HG03354 (cell line): ENCODE results near the gene TENM4.

ENCODE experiments used
- ATAC-seq: cut with Tn5 transposase; IDR thresholded peaks from one replicate; pipeline ENCODE4 v1.9.1; 2021; ENCODE audit warnings: mild to moderate bottlenecking; ENCODE audit not compliant: unreplicated experiment, poor library complexity, severe bottlenecking

TENM4 gene

DNA sequence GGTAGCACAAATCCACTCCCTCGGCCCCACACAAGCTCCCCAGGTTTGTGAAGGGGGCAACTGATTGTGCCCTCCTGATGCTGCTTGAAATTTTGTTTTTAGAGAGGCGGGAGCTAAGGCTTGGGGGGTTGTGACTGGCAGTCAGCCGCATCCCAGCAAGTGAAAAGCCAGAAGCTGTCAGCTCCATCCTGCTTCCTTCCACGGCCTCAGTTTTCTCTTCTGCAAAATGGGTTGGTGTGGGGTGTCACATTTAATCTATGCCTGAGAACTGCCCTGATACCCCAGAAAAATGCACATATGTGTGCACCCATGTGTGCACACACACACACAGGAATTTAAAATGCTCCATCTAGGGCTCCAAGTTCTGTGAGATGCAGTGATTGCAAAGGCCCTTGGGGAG is 358.6 kb downstream of the TENM4 start:
- ATAC-seq: no peak

DNA sequence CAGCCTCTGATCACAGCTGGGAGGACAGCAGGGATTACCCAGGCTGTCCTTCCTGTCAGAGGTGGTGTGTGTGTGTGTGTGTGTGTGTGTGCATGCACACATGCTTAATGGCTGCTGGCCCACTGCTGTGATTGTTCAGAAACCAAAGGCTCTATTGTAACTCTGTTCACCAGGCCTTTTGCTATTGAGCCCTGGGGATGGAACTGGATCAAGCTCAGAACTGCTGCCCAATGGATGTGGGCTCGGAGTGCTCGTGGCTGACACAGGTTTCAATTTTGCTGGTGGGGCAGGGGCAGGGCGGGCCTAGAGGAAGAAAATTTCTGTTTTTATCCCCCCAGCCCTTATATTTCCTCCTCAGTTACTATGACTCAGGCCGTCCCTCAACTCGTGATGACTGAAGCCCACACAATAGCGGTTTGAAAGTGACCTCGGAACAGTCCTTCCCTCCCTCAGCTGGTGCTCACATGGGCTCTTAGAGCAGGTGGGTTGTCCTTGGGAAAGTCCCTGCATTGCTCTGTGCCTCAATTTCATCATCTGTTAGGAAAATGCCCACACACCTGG is 359.3 kb downstream of the TENM4 start:
- ATAC-seq: no peak

DNA sequence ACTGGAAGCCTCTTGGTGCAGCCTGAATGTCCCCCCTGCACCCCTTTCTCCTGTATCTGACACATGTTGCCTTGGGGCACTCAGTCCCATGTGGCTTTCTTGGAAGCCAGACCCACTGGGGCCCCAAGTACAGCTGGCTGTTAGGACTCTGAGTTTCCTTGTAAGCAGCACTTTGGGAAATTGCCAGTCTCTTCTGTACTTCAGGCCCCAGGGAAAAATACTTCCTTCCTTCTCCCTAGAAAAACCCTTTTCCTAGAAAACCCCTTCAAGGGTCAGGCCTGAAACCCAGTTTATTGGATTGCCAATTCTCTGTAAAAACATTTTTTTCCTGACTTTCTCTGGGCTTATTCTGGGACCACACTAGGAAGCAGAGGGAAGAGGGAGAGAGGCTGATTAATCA is 360.3 kb downstream of the TENM4 start:
- no peak for ATAC-seq

DNA sequence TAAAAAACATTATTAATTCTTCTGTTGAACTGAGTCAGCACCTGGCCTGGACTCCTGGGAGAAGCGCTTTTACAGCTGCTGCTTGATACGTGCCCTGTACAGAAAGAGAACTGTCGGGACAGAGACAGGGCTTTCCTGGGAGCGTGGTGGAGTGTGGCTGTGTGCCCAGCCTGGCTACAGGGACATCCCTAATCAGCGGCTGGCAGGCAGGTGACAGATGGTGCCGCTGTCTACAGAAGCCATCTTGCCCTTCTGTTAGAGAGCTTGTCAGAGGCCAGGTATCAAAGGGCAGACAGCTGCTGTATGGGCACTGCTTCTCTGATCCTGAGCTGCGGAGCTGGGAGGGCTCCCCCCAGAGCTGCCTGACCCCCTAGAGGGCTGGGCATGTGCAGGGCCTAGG is 361.8 kb downstream of the TENM4 start:
- no peak for ATAC-seq

DNA sequence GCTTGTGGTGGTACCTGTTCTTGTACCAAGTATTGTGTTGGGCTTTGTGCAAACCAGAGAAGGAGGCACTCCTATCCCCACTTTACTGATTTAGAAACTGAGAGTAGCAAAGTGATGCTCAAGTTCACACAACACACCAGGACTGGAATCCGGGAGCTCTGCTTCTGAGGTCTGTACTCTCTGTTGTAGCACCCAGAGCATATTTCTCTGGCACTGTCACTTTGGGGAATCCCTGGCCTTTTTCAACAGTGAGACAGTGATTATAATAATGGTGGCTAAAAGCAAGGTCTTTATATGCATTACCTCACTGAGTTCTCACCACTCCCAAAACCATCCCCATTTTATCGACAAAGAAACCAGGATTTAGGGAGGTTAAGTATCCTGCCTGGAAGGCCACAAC is 362.4 kb downstream of the TENM4 start:
- no peak for ATAC-seq

GRCh38 chr11:79077702-79078330 is 363.0 kb downstream of the TENM4 start:
- no peak for ATAC-seq

DNA sequence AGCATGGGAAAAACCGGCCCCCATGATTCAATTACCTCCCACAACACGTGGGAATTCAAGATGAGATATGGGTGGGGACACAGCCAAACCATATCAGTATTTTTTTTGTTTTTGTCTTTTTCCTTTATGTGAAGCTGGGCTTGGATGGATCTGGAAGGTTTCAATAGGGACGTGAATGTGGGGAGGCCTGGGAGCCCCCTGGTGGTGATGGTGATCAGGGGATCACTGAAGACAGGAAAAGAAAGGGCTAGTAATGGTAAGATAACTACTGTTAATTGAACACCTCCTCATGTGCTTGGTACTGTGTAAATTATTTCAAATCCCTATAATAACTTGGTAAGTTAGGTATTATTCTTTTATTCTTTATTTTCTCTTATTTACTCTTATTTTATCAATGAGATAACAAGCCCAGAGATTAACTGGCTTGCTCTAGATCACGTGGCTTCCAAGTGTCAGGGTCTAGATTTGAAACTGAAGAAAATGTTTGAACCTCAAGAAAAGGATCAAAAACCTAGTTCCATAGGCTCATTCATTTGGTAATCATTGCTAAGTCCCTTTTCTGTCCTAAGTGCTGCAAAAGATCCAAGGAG is 364.2 kb downstream of the TENM4 start:
- no peak for ATAC-seq

- no peak for ATAC-seq
Measured at GRCh38 chr11:79074547-79074946, 366.3 kb downstream of the TENM4 start.

DNA sequence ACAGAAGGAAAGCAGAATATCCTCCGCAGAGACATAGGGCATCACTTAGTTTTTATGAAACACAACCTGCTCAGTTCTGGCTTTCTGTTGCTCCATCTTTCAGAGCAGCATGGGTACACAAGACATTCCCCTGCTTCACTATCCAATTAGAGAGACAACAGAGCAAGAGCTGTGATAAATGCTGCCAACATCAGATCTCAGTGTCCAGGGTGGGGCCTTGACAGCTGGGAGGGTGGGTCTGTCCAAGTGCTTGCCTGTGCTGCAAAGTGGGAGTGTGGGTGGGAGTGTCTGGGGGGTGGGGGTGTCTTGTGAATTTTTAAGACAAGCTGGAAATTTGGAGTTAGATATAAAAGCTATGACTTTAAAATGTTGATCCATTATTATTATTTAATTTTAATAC is 369.6 kb downstream of the TENM4 start:
- ATAC-seq: no peak

DNA sequence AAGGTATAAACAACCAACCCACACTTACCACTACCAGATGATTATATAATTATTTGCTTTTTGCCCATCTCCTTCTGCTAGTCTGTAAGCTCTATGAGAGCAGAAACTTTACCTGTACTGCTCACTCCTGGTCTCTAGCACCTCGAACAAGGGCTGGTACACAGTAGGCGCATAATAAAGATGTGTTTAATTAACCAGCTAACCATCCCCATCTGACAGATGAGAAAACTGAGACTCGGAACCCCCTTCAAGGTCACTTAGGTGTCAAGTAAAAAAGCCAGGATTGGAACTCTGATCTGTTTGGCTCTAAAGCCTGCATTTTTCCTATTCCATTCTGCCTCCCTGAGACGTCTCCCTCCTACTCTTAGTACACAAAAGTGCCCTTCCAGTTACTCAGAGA is 370.3 kb downstream of the TENM4 start:
- ATAC-seq: no peak

DNA sequence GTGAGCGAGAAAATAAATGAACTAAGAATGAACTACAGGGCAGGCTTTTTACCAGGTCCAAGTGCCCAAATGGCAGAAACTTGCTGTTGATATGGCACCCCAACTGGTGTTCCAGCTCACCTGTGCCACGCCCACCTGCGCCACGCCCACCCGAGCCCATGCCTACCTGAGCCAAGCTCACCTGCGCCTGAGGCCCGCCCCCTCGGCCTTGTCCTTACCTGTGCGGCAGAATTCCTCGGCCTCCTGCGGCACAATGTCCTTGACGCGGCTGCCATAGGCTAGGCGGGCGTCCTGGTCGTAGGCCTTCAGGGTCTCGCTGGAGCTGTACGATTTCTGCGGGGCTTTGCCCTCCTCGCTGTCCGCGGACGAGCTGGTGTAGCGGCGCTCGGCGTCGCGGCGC is 371.3 kb downstream of the TENM4 start:
- ATAC-seq: no peak

DNA sequence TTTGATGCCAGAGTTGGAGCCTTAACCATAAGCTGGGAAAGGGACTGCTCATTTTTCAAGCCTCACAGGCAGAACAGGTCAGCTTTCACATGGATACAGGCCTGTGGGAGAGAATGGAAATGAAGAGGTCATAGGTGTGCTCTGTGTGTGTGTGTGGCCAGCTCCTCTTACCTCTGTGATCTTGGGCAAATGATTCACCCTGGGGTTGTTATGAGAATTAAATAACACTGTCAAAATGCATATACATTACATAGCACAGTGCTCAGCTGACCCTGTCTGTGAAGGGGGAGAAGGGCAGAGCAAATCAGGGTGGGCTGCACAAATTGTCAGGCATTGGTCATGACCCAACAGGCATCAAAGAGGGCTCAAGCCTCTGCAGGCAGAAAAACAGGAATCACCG is 372.5 kb downstream of the TENM4 start:
- ATAC-seq: no peak

DNA sequence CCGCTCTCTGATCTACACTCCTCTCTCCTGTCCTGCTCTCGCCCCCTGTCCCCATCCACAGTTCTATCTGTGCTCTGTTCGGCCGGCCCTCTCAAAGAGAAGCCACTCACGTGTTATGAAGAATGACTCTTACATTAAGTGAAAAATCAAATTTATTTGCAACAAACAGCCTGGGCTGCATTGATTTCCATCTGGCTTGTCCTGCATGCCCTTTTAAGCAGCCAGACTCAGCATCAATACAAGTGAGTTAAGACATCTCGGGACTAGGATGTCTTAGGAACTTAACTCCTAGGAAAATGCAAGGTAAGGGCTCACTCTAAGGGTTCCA is 373.5 kb downstream of the TENM4 start:
- no peak for ATAC-seq

GRCh38 chr11:79066456-79067351 is 374.1 kb downstream of the TENM4 start:
- no peak for ATAC-seq

- no peak for ATAC-seq
Measured at GRCh38 chr11:79062814-79063762, 377.7 kb downstream of the TENM4 start.

DNA sequence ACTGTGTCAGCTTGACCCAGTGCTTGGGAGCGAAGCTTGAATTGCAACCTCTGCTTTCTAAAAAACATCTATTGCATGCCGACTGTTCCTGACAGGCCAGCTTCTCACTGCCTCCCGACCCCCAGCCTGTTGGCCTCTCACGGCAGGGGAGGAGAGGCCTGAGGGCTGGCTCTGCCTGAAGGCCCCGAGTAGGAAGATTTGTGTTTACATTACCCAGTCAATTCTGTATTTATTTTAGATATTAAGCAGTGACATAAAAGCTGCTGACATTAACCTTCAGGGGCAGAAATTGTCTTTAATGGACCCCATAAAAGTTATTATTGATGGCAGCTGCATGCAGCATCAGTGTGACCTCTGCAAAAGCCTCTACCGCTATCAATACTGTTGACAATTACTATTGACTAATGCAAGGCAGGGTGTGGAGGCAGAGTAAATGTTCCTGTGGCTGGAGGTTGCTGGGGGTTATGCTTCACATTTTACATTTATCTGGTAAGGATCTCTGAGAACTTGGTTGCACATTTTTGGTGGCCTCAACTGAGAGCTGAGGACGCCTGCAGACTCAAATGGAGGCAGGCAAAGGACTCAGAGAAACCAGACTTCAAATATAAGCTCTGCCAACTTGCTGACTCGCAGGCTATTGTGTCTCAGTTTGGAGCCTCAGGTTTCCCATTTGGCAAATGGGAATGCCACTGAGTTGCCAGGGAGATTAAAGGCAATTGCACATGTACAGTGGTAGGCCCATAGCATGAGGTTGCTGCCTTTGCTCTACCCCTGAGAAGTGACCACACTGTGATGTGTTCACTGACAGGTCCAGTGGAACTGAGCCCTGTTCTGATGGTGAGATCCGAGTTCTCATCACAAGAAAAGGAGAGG is 380.5 kb downstream of the TENM4 start:
- no peak for ATAC-seq

DNA sequence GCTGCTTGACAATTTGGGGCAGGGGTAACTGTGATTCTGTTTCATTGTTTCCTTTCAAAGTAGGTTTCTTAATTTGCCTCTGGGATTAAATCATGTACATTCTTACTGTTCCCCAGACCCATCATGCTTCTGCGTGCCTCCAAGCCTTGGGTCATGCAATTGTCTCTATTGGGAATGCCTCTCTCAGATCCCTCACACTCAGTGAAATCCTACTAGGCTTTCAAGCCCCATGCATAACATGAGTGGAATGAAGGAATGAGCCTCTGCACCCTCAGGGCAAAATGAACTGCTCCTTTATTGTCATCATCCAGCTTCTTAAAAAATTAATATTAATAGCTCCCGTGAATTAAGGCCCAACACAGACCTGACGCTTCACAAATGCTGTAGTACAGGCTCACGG is 381.7 kb downstream of the TENM4 start:
- ATAC-seq: no peak

DNA sequence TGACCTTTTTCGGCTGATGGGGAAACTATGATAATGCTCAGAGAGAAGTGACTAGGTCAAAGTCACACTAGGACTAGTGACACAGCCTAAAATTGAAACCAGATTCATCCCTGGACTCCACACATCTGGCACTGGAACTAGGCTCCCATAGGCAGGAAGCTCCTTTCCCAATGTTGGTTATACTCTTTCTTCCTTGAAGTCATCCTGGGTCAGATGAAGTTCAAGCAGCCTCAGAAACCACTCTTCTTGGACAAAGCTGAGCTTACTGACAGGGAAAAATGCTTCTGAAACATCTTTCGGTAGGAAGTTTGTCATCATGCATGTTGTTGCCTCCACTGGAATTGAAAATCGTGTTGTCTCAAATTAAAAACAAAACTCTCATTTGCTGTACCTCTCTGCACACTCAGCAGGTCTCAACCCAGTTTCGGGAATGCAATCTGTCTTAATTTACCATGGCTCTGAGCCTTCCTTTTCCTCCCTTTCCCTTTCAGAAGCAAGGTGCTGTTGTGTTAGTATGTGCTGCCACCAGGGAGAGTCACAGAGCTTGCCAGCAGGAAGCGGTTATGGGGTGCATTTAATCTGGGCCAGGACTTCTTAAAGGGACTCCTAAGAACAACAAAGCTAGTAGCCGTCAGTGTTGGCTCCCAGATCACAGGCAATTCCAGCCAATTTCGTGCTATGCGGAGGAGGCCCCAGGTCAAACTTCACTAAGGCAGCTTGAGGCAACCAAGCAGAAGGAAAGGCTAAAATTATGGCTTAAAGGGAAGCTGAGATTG is 384.8 kb downstream of the TENM4 start:
- ATAC-seq: no peak
